ENCODE measurements around the gene STUM.

STUM gene

GRCh38 chr1:226629210-226629895 lies 80.8 kb downstream of the STUM start:
- DNase-seq (ENCODE audit: low read depth, low spot score): no peak
- Histone ChIP-seq H3K36me3 (ENCODE audit: insufficient read depth, low read length) (no peaks in the 10 kb centered on the region), H3K9me3 (ENCODE audit: low read depth, low read length) (no peaks in the 10 kb centered on the region), H3K27ac (no peak overlapping the region), H3K4me3 (no peak overlapping the region), H3K9ac (ENCODE audit: insufficient read length) (no peak overlapping the region)
- TF ChIP-seq FOXP2 (optimal IDR thresholded peaks at IDR 0.05; ENCODE audit: control extremely low read depth, extremely low read length, insufficient read depth): no peak
- no peak for TF ChIP-seq POLR2AphosphoS5 (IDR thresholded peaks at IDR 0.05; ENCODE audit: borderline replicate concordance, low read depth, low read length)
- TF ChIP-seq EZH2 (IDR thresholded peaks at IDR 0.05): no peak

- H3K27ac ChIP-seq: no peak overlapping the region
- no peaks in the 10 kb centered on the region for H3K36me3 ChIP-seq (ENCODE audit: insufficient read depth, low read length)
- DNase-seq (ENCODE audit: low read depth, low spot score): no peak
- H3K4me3 ChIP-seq: no peak overlapping the region
- H3K9ac ChIP-seq (ENCODE audit: insufficient read length): no peak overlapping the region
- TF ChIP-seq POLR2AphosphoS5 (IDR thresholded peaks at IDR 0.05; ENCODE audit: borderline replicate concordance, low read depth, low read length) (no peak), FOXP2 (optimal IDR thresholded peaks at IDR 0.05; ENCODE audit: control extremely low read depth, extremely low read length, insufficient read depth) (no peak), EZH2 (IDR thresholded peaks at IDR 0.05) (no peak)
- no peaks in the 10 kb centered on the region for H3K9me3 ChIP-seq (ENCODE audit: low read depth, low read length)
These were observed 81.5 kb downstream of the STUM start for GRCh38 chr1:226629896-226630550.

GRCh38 chr1:226630592-226630991 lies 82.0 kb downstream of the STUM start:
- Histone ChIP-seq H3K27ac (no peak overlapping the region), H3K9me3 (ENCODE audit: low read depth, low read length) (no peaks in the 10 kb centered on the region)
- TF ChIP-seq EZH2 (IDR thresholded peaks at IDR 0.05): no peak
- no peak for TF ChIP-seq POLR2AphosphoS5 (IDR thresholded peaks at IDR 0.05; ENCODE audit: borderline replicate concordance, low read depth, low read length)
- TF ChIP-seq FOXP2 (optimal IDR thresholded peaks at IDR 0.05; ENCODE audit: control extremely low read depth, extremely low read length, insufficient read depth): no peak

GRCh38 chr1:226631229-226632000 lies 82.9 kb downstream of the STUM start:
- H3K9me3 ChIP-seq (ENCODE audit: low read depth, low read length): no peaks in the 10 kb centered on the region
- H3K4me3 ChIP-seq: no peak overlapping the region
- DNase-seq (ENCODE audit: low read depth, low spot score): no peak
- no peaks in the 10 kb centered on the region for H3K36me3 ChIP-seq (ENCODE audit: insufficient read depth, low read length)
- no peak overlapping the region for H3K9ac ChIP-seq (ENCODE audit: insufficient read length)
- no peak overlapping the region for H3K27ac ChIP-seq
- TF ChIP-seq EZH2 (IDR thresholded peaks at IDR 0.05): no peak
- TF ChIP-seq POLR2AphosphoS5 (IDR thresholded peaks at IDR 0.05; ENCODE audit: borderline replicate concordance, low read depth, low read length): no peak
- TF ChIP-seq FOXP2 (optimal IDR thresholded peaks at IDR 0.05; ENCODE audit: control extremely low read depth, extremely low read length, insufficient read depth): no peak

More at GRCh38 chr1:226630592-226630991, 82.0 kb downstream of the STUM start:
- Histone ChIP-seq H3K36me3 (ENCODE audit: insufficient read depth, low read length) (no peaks in the 10 kb centered on the region), H3K4me3 (no peak overlapping the region), H3K9ac (ENCODE audit: insufficient read length) (no peak overlapping the region)
- no peak for DNase-seq (ENCODE audit: low read depth, low spot score)

GRCh38 chr1:226632169-226632879 lies 83.8 kb downstream of the STUM start:
- Histone ChIP-seq H3K4me3 (0 out of 2 replicates have a peak overlapping the region, but pooled peaks have one; percentile 17), H3K36me3 (ENCODE audit: insufficient read depth, low read length) (no peaks in the 10 kb centered on the region), H3K9me3 (ENCODE audit: low read depth, low read length) (no peaks in the 10 kb centered on the region), H3K27ac (no peak overlapping the region), H3K9ac (ENCODE audit: insufficient read length) (no peak overlapping the region)
- no peak for TF ChIP-seq FOXP2 (optimal IDR thresholded peaks at IDR 0.05; ENCODE audit: control extremely low read depth, extremely low read length, insufficient read depth)
- no peak for TF ChIP-seq POLR2AphosphoS5 (IDR thresholded peaks at IDR 0.05; ENCODE audit: borderline replicate concordance, low read depth, low read length)
- TF ChIP-seq EZH2 (IDR thresholded peaks at IDR 0.05): no peak
- DNase-seq (ENCODE audit: low read depth, low spot score): no peak

- Histone ChIP-seq H3K4me3 (no peak overlapping the region), H3K9me3 (ENCODE audit: low read depth, low read length) (no peaks in the 10 kb centered on the region), H3K27ac (no peak overlapping the region), H3K9ac (ENCODE audit: insufficient read length) (no peak overlapping the region), H3K36me3 (ENCODE audit: insufficient read depth, low read length) (no peaks in the 10 kb centered on the region)
- TF ChIP-seq EZH2 (IDR thresholded peaks at IDR 0.05) (no peak), POLR2AphosphoS5 (IDR thresholded peaks at IDR 0.05; ENCODE audit: borderline replicate concordance, low read depth, low read length) (no peak), FOXP2 (optimal IDR thresholded peaks at IDR 0.05; ENCODE audit: control extremely low read depth, extremely low read length, insufficient read depth) (no peak)
- DNase-seq (ENCODE audit: low read depth, low spot score): no peak
These were observed 84.4 kb downstream of the STUM start for GRCh38 chr1:226632922-226633351.

- H3K36me3 ChIP-seq (ENCODE audit: insufficient read depth, low read length): no peaks in the 10 kb centered on the region
- no peak overlapping the region for H3K9ac ChIP-seq (ENCODE audit: insufficient read length)
- H3K4me3 ChIP-seq: no peak overlapping the region
- TF ChIP-seq FOXP2 (optimal IDR thresholded peaks at IDR 0.05; ENCODE audit: control extremely low read depth, extremely low read length, insufficient read depth) (no peak), EZH2 (IDR thresholded peaks at IDR 0.05) (no peak), POLR2AphosphoS5 (IDR thresholded peaks at IDR 0.05; ENCODE audit: borderline replicate concordance, low read depth, low read length) (no peak)
- no peak for DNase-seq (ENCODE audit: low read depth, low spot score)
- H3K27ac ChIP-seq: no peak overlapping the region
- H3K9me3 ChIP-seq (ENCODE audit: low read depth, low read length): no peaks in the 10 kb centered on the region
These were observed 85.1 kb downstream of the STUM start for GRCh38 chr1:226633541-226634165.
